ENCODE data around the gene S100A7. TPM values are rescaled to one million over a fixed set of nuclear protein-coding genes. Genes with fewer than 3 reads are reported as not detected.

The S100A7 gene
- not detected for total RNA-seq
- polyA plus RNA-seq: under 1 TPM in 1 of 2 donors, not detected in 1; 0.47 TPM
- long read RNA-seq, donor 1: 0 reads
- long read RNA-seq, donor 2: 0 reads
- long read RNA-seq, donor 3: 0 reads
- long read RNA-seq, donor 4: 0 reads
- long read RNA-seq, donor 5: 0 reads

DNA sequence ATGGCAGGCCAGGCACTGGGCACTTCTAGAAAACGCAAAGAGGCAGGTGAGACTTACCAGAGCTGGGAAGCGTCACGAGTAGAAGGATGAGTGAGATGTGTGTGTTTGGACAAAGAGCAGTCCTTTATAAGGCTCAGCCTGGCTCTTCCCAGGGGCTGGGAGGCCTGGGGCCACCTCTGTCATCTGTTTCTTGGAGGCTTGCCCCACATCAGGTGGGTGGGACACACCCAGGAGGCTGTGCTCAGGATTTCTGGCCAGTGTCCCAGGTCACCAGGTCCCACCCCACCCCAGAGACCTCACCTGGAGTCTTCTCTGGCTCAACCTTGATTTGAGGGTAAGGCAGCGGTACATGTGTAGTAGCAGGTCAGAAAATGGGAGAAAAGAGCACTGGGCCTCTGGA, at the start of gene S100A7:
Gene S100A7, minus strand, starts transcription at position 101 of the 400 bp plus-strand sequence. CDS start 1,638 bp downstream, outside the sequence.
- no peak for DNase-seq
- Histone ChIP-seq H3K9me3 (ENCODE audit: control insufficient read depth in 4 of 4, insufficient read depth in 3 of 4, low read length in 3 of 4) (peaks cover 0 to 4% (median 0%) of the 10 kb centered on the region in 4 donors), H3K36me3 (ENCODE audit: control insufficient read depth in 4 of 4, insufficient read depth in 4 of 4, low read length in 4 of 4) (no peaks in the 10 kb centered on the region), H3K27ac (ENCODE audit: low read depth in 1 of 2, low read length in 1 of 2) (no peak within 1 kb of the TSS), H3K9ac (ENCODE audit: insufficient read depth in 1 of 2, low read length in 2 of 2) (no peak within 1 kb of the TSS), H3K27me3 (ENCODE audit: control insufficient read depth in 3 of 3, insufficient read depth in 3 of 3, low read length in 2 of 3) (peaks cover 0 to 4% (median 0%) of the 10 kb centered on the region in 3 donors), H3K4me1 (ENCODE audit: control insufficient read depth in 5 of 5, insufficient read depth in 5 of 5, low read length in 5 of 5) (no peaks in the 10 kb centered on the region), H3K4me3 (no peak within 1 kb of the TSS)
- TF ChIP-seq CTCF (IDR thresholded peaks at IDR 0.05; ENCODE audit: control extremely low read depth, extremely low read depth): no peak
- no peak for ATAC-seq (ENCODE audit: insufficient read depth, low FRiP score)
- WGBS, 2 donors: 85 to 95% methylated on average over 4 of the region's 4 CpGs

GRCh38 chr1:153509729-153510354, 49.4 kb upstream of the S100A7 start:
- TF ChIP-seq CTCF (IDR thresholded peaks at IDR 0.05; ENCODE audit: control extremely low read depth, extremely low read depth): peak; percentile 37
- peaks cover 0 to 21% (median 8%) of the 10 kb centered on the region in 5 donors for H3K4me1 ChIP-seq (ENCODE audit: control insufficient read depth in 5 of 5, insufficient read depth in 5 of 5, low read length in 5 of 5)
- H3K36me3 ChIP-seq (ENCODE audit: control insufficient read depth in 4 of 4, insufficient read depth in 4 of 4, low read length in 4 of 4): no peaks in the 10 kb centered on the region
- no peaks in the 10 kb centered on the region for H3K9me3 ChIP-seq (ENCODE audit: control insufficient read depth in 4 of 4, insufficient read depth in 3 of 4, low read length in 3 of 4)
- no peaks in the 10 kb centered on the region for H3K27me3 ChIP-seq (ENCODE audit: control insufficient read depth in 3 of 3, insufficient read depth in 3 of 3, low read length in 2 of 3)
- H3K27ac ChIP-seq (ENCODE audit: low read depth in 1 of 2, low read length in 1 of 2): no peak overlapping the region
- no peak for DNase-seq
- ATAC-seq (ENCODE audit: insufficient read depth, low FRiP score): no peak
- H3K4me3 ChIP-seq: no peak overlapping the region
- WGBS, 2 donors: 56 to 72% methylated on average over 4 of the region's 4 CpGs
- H3K9ac ChIP-seq (ENCODE audit: insufficient read depth in 1 of 2, low read length in 2 of 2): no peak overlapping the region

DNA sequence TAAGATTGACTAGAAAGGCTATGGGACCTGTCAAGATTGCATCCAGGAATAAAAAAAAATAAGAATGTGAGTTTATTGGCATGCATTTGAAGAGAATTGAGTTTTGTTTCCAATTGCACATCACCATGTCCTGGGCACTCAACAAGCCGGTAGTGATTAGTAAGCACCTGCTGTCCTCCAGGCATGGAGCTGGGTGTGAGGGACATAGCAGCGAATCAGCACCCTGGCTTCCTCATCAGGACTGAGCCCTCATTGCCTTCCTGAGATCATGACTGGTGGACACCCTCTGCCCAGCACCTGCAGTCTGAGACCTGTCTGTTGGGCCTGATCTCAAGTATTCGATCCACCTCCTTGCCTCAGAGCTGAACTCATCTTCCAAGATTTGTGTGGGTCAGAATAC, 48.6 kb upstream of the S100A7 start:
- 95 to 97% methylated on average over 3 of the region's 3 CpGs for whole genome bisulfite sequencing, 2 donors
- DNase-seq: no peak

More for the DNA sequence above, 48.6 kb upstream of the S100A7 start:
- H3K9me3 ChIP-seq (ENCODE audit: control insufficient read depth in 4 of 4, insufficient read depth in 3 of 4, low read length in 3 of 4): no peaks in the 10 kb centered on the region
- H3K27ac ChIP-seq (ENCODE audit: low read depth in 1 of 2, low read length in 1 of 2): no peak overlapping the region
- ATAC-seq (ENCODE audit: insufficient read depth, low FRiP score): no peak
- no peak overlapping the region for H3K9ac ChIP-seq (ENCODE audit: insufficient read depth in 1 of 2, low read length in 2 of 2)
- H3K27me3 ChIP-seq (ENCODE audit: control insufficient read depth in 3 of 3, insufficient read depth in 3 of 3, low read length in 2 of 3): no peaks in the 10 kb centered on the region
- TF ChIP-seq CTCF (IDR thresholded peaks at IDR 0.05; ENCODE audit: control extremely low read depth, extremely low read depth): no peak
- H3K4me3 ChIP-seq: no peak overlapping the region
- no peaks in the 10 kb centered on the region for H3K36me3 ChIP-seq (ENCODE audit: control insufficient read depth in 4 of 4, insufficient read depth in 4 of 4, low read length in 4 of 4)
- peaks cover 0 to 21% (median 8%) of the 10 kb centered on the region in 5 donors for H3K4me1 ChIP-seq (ENCODE audit: control insufficient read depth in 5 of 5, insufficient read depth in 5 of 5, low read length in 5 of 5)

Data from lung (tissue), 16 donors.